IMR-90 (cell line): Measurements from ENCODE around the gene CLRN3. TPM values are rescaled to one million over a fixed set of nuclear protein-coding genes. Genes with fewer than 3 reads are reported as not detected.

ENCODE experiments used
- ATAC-seq: fragments of 200-7000 bp; cut with Tn5 transposase; 2 replicates; pipeline ENCODE4 v1.9.1; 2020; ENCODE audit warnings: low read depth, mild to moderate bottlenecking, moderate library complexity
- BruUV-seq: library from RNA; stranded (reverse); fragments of 400-500 nt; replicated peaks from 2 replicates; lab custom pipeline; 2021; lab: Mats Ljungman, UMichigan
- CTCF ChIA-PET: fragments of 300-600 bp; formaldehyde crosslinking; extraction: SDS; loops from one replicate; lab custom pipeline; 2021; ENCODE audit warnings: antibody characterized with exemption; lab: Yijun Ruan, JAX
- POLR2A ChIA-PET: fragments of 300-600 bp; sonication (Branson Sonifier 250); formaldehyde crosslinking; loops from one replicate; lab custom pipeline; 2022; ENCODE audit warnings: antibody characterized with exemption; ENCODE audit not compliant: unreplicated experiment; lab: Charles Lee
- DNase-seq: peaks from one replicate; pipeline ENCODE4 v3.0.0; 2013
- H2AFZ ChIP-seq: replicated peaks from 2 replicates; pipeline ENCODE3; 2013; ENCODE audit warnings: low read length, mild to moderate bottlenecking; ENCODE audit not compliant: poor library complexity
- H2AK5ac ChIP-seq: 2 replicates; pipeline ENCODE4 v1.6.1; 2013; ENCODE audit warnings: low read depth, low read length, inconsistent platforms
- H2AK9ac ChIP-seq: replicated peaks from 2 replicates; pipeline ENCODE3; 2013; ENCODE audit warnings: mild to moderate bottlenecking, low read depth, low read length, moderate library complexity; ENCODE audit not compliant: poor library complexity
- H2BK120ac ChIP-seq: 2 replicates; pipeline ENCODE4 v1.6.1; 2013; ENCODE audit warnings: low read depth, low read length, inconsistent platforms
- H2BK15ac ChIP-seq: 3 replicates; pipeline ENCODE4 v1.6.1; 2013; ENCODE audit warnings: low read depth, low read length, inconsistent platforms
- H2BK20ac ChIP-seq: 2 replicates; pipeline ENCODE4 v1.6.1; 2013; ENCODE audit warnings: low read depth, mild to moderate bottlenecking, inconsistent platforms, low read length, moderate library complexity
- H2BK5ac ChIP-seq: 2 replicates; pipeline ENCODE4 v1.6.1; 2013; ENCODE audit warnings: mild to moderate bottlenecking, low read depth, low read length, inconsistent platforms; ENCODE audit not compliant: poor library complexity, severe bottlenecking
- H3K14ac ChIP-seq: replicated peaks from 2 replicates; pipeline ENCODE4 v1.6.1; 2013; ENCODE audit warnings: low read depth, low read length, inconsistent platforms
- H3K18ac ChIP-seq: 2 replicates; pipeline ENCODE4 v1.6.1; 2013; ENCODE audit warnings: low read depth, low read length, control low read depth
- H3K23ac ChIP-seq: 2 replicates; pipeline ENCODE4 v1.6.1; 2013; ENCODE audit warnings: low read depth, low read length, inconsistent platforms
- H3K27ac ChIP-seq: 2 replicates; pipeline ENCODE4 v1.5.1; 2013; ENCODE audit warnings: mild to moderate bottlenecking, control low read depth, low read length; ENCODE audit not compliant: insufficient read depth
- H3K27me3 ChIP-seq: 2 replicates; pipeline ENCODE4 v1.6.1; 2013; ENCODE audit warnings: low read length; ENCODE audit not compliant: control insufficient read depth, insufficient read depth
- H3K36me3 ChIP-seq: 2 replicates; pipeline ENCODE4 v1.6.1; 2013; ENCODE audit warnings: low read length, mixed read lengths; ENCODE audit not compliant: control insufficient read depth, insufficient read depth
- H3K4ac ChIP-seq: 2 replicates; pipeline ENCODE4 v1.6.1; 2013; ENCODE audit warnings: low read depth, low read length, inconsistent platforms
- H3K4me1 ChIP-seq: 2 replicates; pipeline ENCODE4 v1.6.1; 2013; ENCODE audit warnings: low read length, mixed read lengths; ENCODE audit not compliant: control insufficient read depth, insufficient read depth
- H3K4me2 ChIP-seq: 2 replicates; pipeline ENCODE4 v1.6.1; 2013; ENCODE audit warnings: low read depth, mild to moderate bottlenecking, control low read depth, low read length, moderate library complexity
- H3K4me3 ChIP-seq: 2 replicates; pipeline ENCODE4 v1.5.1; 2013; ENCODE audit warnings: low read depth, mild to moderate bottlenecking, control low read depth, low read length, moderate library complexity; ENCODE audit not compliant: insufficient read depth
- H3K56ac ChIP-seq: 2 replicates; pipeline ENCODE4 v1.6.1; 2013; ENCODE audit warnings: low read length, inconsistent platforms; ENCODE audit not compliant: insufficient read depth; ENCODE audit errors: extremely low read depth
- H3K79me1 ChIP-seq, 2 experiments: 2 replicates each; pipeline ENCODE4 v1.6.1; 2013; ENCODE audit warnings: low read length in 2 of 2, inconsistent platforms in 1 of 2, low read depth in 1 of 2
- H3K9ac ChIP-seq: 2 replicates; pipeline ENCODE4 v1.6.1; 2013; ENCODE audit warnings: low read depth, low read length, control low read depth
- H3K9me1 ChIP-seq: 2 replicates; pipeline ENCODE4 v1.6.1; 2013; ENCODE audit warnings: low read length, inconsistent platforms; ENCODE audit not compliant: insufficient read depth
- H3K9me3 ChIP-seq: 2 replicates; pipeline ENCODE4 v1.6.1; 2013; ENCODE audit warnings: low read length; ENCODE audit not compliant: control insufficient read depth, insufficient read depth
- H4K20me1 ChIP-seq: 2 replicates; pipeline ENCODE4 v1.6.1; 2013; ENCODE audit warnings: low read length, inconsistent platforms; ENCODE audit not compliant: insufficient read depth
- H4K5ac ChIP-seq: 2 replicates; pipeline ENCODE4 v1.6.1; 2013; ENCODE audit warnings: mild to moderate bottlenecking, low read depth, low read length, control low read depth
- H4K8ac ChIP-seq, 2 experiments: 2 replicates each; pipeline ENCODE4 v1.6.1; 2013; ENCODE audit warnings: low read depth in 2 of 2, low read length in 2 of 2, control low read depth in 1 of 2, inconsistent platforms in 1 of 2
- H4K91ac ChIP-seq: 2 replicates; pipeline ENCODE4 v1.6.1; 2013; ENCODE audit warnings: low read depth, low read length, inconsistent platforms; ENCODE audit not compliant: insufficient read depth
- MXI1 ChIP-seq: IDR thresholded peaks from 2 replicates; pipeline ENCODE4 v1.6.1; 2012; ENCODE audit warnings: low read depth, mild to moderate bottlenecking, low read length, moderate library complexity, borderline replicate concordance
- WGBS, 2 experiments: methylation state at CpG; one replicate each; pipeline versions ENCODE4 v1.1.5 to v1.1.7; 2013; ENCODE audit warnings: missing lambda C conversion rate in 2 of 2; ENCODE audit not compliant: insufficient read length in 1 of 2; ENCODE audit errors: extremely low coverage in 2 of 2; 5-methylcytosine and 5-hydroxymethylcytosine counted together
- dilution Hi-C: fragments of 300-500 bp; cut with HindIII; formaldehyde crosslinking; loops from one replicate; pipeline ENCODE4 v1.14.3; 2018; ENCODE audit warnings: low sequenced_read_pairs; ENCODE audit not compliant: unreplicated experiment
- in situ Hi-C: fragments of 300-500 bp; cut with MboI; formaldehyde crosslinking; loops from 3 replicates; pipeline ENCODE4 v1.14.3; 2019; ENCODE audit warnings: low sequenced_read_pairs, inconsistent platforms, mixed read lengths
- intact Hi-C: fragments of 100-400 bp; cut with micrococcal nuclease; formaldehyde crosslinking; loops from 2 replicates; pipeline ENCODE4 v1.10.0; 2022
- polyA plus RNA-seq, 3 experiments: library from polyadenylated mRNA; depleted of rRNA; stranded (reverse); fragments of >200 nt; gene quantifications; 2 replicates each; pipeline ENCODE4 v1.2.3, GENCODE V29; 2012; ENCODE audit warnings: low replicate concordance in 1 of 3
- total RNA-seq: library from RNA; depleted of rRNA; stranded (reverse); fragments of >200 nt; gene quantifications from 2 replicates; pipeline ENCODE4 v1.2.3, GENCODE V29; 2012
- TF ChIP-seq, protein P1 (sequence below): fragments of 150-350 bp; IDR thresholded peaks from 2 replicates; pipeline ENCODE4 v1.6.1; 2017; ENCODE audit warnings: mild to moderate bottlenecking, antibody characterized with exemption, low read length, low read depth

The CLRN3 gene
- total and polyA plus RNA-seq, 2 of the 4 experiments (the other 2 are of a cell fraction), result not detected

- Histone ChIP-seq H3K36me3 (no peaks in the 10 kb centered on the region), H3K27me3 (no peaks in the 10 kb centered on the region), H4K8ac (no peak overlapping the region), H3K79me1 (no peaks in the 10 kb centered on the region), H2BK120ac (no peak overlapping the region), H4K20me1 (no peaks in the 10 kb centered on the region), H3K4me2 (no peak overlapping the region), H2BK5ac (no peak overlapping the region), H3K4ac (no peak overlapping the region), H4K91ac (no peak overlapping the region), H3K9ac (no peak overlapping the region), H3K27ac (no peak overlapping the region), H3K14ac (no peak overlapping the region), H2BK20ac (no peak overlapping the region), H2AK9ac (no peak overlapping the region), H3K9me1 (no peaks in the 10 kb centered on the region), H2AFZ (no peak overlapping the region), H3K4me1 (no peaks in the 10 kb centered on the region), H3K18ac (no peak overlapping the region), H4K5ac (no peak overlapping the region), H3K56ac (no peak overlapping the region), H3K4me3 (no peak overlapping the region), H3K9me3 (no peaks in the 10 kb centered on the region), H2BK15ac (no peak overlapping the region), H3K23ac (no peak overlapping the region), H2AK5ac (no peak overlapping the region)
- ATAC-seq (no peak), DNase-seq (no peak)
- no CpG with 5 or more reads among the region's 2 CpGs for WGBS, 2 experiments
- in situ Hi-C loops (no loop called here), intact Hi-C loops (loop anchor here (10.0 kb wide), 2 partner anchors 361 to 771 kb away; no protein-coding TSS in a partner anchor), dilution Hi-C loops (no loop called here)
- ChIA-PET POLR2A (no interaction called here), CTCF (no interaction called here)
- no TSS peak for BruUV-seq
- no peak for TF ChIP-seq MXI1
- TF ChIP-seq, protein P1, sequence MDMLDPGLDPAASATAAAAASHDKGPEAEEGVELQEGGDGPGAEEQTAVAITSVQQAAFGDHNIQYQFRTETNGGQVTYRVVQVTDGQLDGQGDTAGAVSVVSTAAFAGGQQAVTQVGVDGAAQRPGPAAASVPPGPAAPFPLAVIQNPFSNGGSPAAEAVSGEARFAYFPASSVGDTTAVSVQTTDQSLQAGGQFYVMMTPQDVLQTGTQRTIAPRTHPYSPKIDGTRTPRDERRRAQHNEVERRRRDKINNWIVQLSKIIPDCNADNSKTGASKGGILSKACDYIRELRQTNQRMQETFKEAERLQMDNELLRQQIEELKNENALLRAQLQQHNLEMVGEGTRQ, result no peak
These were observed 37.2 kb downstream of the CLRN3 start for GRCh38 chr10:127855591-127855881.
